T-helper 2 cell (primary cell): Measurements from ENCODE around the gene EPHA1.
"Not testable (repeated sequence)": the region's sequence is repeated elsewhere in the genome, so short reads cannot be mapped to it uniquely, and the experiment has no call there.

Experiments
- DNase-seq, 5 experiments: peaks; one replicate each; pipeline versions ENCODE4 v3.0.0 to v3.0.0-alpha.2; 2012 to 2022

EPHA1 gene

DNA sequence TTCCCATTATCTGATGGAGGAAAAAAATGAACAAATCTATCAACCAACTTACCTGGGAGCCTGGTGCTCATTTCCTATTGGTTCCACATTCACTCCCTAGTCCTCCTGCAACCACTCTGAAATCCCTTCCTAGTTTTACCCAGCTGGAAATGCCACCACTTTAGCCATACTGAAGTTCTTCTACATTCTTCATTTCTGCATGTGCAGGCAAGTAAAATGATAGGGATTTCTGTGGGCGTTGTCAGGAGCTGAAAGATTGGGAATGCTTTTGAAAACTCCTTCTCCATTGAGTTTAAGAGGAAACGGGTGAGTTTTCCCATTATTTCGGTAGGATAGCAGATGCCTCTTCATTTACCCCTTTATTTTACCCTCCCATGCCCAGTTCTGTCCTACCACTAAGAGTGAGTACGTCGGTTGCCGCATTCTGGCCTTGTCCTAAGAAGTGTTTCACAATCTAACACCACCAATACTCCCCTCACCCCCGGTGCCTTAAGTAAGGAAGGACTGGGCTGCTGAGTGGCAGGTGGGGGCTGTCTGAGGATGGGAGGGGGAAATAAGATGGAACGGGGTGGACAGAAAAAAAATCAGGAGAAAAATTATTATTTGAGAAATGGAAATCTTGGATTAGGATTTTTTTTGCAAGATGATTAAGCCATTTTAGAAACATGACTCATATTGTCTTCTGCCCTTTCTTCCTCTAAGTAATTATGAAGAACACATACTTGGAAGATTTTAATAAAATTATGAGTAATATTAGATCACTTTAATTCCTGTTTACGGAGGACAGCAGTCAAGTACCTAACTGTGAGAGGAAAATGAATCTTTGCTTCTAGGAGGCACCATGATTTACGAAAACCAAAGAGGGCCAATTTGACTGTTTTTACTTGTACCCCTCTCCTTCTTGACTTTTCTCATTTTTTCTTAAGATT is 21.4 kb upstream of the EPHA1 start:
- DNase-seq = no peak

DNA sequence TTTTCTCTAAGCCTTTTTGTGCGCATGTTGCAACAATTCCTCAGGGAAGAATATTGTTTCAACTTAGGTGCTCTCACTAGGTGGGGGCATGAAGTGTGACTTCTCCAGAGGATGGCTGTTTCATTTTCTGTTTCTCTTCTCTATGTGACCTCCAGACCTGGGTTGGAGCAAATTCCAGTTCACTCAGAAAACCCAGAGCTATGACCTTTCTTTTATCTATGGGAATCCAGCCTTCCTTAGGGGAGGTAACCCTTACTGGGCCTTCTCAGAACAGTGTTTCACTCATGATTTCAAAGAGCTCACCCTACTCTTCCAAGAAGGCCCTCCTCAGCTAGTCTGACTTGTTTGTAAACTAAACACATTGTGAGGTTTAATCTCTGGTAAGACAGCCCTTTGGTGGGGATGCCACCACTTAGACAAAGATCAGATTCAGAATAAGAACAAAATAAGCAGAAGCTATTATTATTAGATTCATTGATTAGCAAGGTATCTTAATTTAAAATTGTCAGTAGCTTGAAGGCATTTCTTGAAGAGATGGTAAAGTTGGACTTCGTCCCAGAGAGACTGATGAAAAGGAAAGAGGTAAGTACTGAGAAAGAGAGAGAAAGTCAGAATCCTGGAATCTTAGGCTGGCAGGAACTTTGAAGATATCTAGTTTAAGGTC is 18.0 kb upstream of the EPHA1 start:
- no peak for DNase-seq

DNA sequence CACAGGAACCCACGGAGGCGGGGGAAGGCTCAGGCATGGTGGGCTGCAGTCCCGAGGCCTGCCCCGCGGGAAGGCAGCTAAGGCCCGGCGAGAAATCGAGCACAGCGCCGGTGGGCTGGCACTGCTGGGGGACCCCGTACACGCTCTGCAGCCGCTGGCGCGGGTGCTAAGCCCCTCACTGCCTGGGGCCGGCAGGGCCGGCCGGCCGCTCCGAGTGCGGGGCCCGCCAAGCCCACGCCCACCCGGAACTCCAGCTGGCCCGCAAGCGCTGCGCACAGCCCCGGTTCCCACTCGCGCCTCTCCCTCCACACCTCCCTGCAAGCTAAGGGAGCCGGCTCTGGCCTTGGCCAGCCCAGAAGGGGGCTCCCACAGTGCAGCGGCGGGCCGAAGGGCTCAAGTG is 15.8 kb upstream of the EPHA1 start:
- not testable (repeated sequence) for DNase-seq

DNA sequence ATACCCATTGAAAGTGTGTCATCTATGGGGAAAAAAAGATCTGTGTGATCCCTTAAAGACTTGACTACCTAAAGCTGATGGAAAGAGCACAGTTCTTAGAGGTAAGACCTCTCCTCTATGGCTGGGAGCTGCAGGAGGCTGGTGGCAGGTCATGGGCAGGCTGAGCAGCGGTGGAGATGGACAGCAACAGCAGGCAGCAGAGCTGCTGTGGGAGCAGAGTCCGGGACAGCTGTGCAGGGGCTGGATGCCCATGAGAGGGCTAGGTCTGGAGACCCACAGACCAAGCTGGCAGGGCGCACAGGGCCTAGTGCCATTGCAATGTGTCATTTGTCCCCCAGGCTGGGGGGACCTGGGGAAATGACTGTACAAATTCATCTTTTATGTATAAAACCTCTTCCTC is 13.4 kb upstream of the EPHA1 start:
- DNase-seq = no peak

DNA sequence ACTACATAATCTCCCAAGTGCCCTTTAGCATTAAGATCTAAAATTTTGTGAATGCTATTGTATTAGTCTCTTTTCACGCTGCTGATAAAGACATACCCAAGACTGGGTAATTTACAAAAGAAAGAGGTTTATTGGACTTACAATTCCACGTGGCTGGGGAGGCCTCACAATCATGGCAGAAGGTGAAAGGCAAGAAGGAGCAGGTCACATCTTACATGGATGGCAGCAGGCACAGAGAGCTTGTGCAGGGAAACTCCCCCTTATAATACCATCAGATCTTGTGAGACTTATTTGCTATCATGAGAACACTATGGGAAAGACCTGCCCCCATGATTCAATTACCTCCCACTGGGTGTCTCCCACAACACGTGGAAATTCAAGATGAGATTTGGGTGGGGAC is 12.0 kb upstream of the EPHA1 start:
- DNase-seq = not testable (repeated sequence)

DNA sequence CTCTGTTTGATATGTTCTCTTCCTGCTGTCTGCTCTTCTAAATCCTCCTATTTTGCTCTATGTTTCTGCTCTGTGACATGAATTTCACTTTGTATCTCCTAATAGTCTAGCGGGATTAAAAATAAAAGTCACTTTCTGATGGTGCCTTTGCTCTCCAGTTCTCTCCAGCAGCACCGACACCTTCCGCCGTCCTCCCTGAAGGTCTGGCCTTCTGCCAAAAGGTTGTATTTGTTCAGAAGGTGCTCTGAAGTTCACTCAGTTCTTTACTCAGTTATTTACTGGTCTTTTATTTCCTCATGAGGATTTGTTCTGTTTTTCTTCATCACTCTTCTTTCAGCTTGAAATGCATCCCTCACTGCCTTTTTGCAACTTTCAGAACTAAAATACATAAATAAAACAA is 11.2 kb upstream of the EPHA1 start:
- DNase-seq = no peak

DNA sequence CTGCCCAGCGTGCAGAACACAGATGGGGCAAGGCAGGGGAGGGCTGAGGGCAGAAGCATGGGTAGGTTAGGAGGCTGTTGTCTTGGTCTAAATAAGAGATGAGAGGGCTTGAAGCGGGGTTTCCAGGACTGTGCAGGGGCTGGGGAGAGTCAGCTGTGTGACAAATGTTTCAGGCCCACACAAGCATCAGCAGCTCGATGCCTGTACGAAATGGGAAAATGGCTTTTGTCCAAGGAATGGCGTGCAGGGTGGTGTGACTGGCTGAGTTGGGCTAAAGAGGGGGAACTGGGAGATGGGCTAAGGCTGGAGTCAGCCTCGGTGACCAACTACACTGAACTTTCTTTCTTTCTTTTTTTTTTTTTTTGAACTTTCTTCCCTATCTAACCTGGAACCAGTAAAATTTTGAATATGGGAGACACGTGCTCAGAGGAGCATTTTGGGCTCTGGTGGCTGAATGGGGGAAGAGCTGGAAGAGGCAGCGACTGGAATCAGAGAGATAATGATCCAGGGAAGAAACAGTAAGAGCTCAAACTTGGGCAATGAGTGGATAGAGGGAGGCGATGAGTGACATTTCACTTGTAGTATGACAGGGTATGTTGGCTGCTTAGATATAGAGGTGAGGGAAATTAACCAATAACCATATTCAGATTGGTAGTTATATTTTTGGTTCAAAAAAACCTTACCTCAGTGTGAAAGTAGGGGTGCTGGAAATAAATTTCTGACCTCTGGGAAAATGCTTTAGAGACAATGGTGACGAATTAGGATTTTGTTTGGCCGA is 10.2 kb upstream of the EPHA1 start:
- no peak for DNase-seq

DNA sequence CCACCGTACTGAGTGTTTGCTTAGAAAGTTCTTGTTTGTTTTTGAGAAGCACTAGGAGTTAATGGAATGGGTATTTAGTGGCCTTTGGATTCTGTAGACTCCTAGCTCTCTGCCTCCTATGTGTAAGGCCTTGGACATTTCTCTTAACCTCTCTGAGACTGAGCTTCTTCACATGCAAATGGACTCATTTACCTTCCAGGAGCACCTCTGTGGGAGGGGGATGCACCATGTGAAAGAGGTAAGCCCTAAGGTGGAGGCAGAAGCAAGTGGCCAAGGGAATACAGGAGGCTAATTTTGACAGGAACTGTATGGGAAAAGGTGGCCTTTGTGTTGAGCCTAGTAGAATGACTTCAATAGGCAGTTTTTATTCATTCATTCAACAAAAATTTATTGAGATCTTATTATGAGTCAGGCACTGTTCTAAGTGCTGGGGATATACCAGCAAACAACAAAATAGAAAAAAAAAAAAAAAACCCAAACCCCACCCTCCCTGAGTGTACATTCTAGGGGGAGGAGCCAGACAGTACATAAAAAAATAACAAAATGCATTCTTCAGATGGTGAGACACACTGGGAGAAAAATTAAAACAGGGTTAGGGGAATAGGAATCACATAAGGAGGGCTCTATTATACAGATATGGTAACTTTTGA is 9.2 kb upstream of the EPHA1 start:
- DNase-seq = no peak

DNA sequence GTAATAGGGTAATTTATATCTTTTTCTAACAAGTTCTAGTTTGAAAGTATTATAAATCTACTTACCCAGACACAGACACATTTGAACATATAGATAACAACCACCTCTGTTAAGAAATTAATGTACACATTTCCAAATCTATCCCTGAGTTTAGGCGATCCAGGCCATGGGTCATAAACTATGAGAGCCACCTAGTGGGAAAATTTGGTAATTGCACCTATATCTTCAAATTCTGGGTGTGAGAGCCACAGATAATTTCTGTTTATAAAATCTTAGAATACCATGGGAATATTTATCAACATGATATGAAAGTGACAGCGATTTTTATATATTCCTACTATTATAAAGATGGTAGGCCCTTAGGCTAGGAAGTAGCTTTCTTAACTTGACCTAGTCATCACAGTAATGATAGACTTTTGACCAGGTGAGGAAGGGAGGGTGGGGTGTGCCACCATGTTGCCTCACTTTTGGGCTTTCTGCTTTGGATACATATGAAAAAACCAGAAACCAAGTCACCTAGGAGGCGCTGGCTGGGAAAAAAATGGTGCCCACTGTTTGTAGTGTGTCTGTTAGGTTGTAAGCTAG is 8.0 kb upstream of the EPHA1 start:
- peak in 2 of 5 experiments; percentile 40 to 55 for DNase-seq

DNA sequence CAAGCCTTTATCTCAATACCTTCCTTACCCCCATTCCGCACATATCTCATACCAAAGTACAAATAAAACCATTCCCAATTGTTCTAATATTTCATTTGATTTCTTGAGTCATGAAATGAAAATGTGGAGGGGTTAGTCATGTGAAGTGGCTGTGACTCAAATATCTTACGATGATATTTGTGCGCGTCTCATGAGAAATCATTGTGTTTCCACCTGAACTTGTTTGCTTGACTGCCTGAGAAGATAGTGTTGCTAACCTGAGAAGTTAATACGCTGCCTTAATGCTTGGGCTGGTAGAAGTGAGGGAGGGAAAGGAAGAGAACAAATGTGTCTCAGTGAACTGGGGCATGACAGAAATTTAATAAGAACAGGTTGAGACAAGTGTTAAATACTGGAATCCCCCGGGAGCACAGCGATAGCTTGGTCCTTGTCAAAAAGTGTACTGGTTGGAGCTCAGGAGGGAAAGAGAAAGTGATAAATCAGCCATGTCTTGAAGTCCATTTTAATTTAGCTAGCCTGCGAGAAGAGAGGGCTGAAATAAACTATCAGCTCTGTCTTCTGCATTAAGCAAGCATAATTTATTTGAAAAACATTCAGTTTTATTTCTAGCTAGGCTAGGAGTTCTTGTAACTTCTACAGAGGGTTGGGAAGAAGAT is 7.2 kb upstream of the EPHA1 start:
- no peak for DNase-seq

DNA sequence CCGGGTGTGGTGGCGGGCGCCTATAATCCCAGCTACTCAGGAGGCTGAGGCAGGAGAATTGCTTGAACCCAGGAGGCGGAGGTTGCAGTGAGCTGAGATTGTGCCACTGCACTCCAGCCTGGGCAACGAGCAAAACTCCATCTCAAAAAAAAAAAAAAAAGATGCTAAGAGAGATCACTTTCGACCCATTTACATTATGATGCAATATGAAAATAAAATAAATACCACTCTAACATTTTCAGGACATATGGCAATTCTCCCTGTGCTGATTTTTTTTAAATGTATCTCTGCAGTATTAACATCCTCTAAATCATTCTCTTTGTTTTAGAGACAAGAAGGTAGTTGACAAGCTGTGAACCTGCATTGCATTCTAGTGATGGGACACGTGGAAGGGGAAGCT is 6.6 kb upstream of the EPHA1 start:
- not testable (repeated sequence) for DNase-seq

DNA sequence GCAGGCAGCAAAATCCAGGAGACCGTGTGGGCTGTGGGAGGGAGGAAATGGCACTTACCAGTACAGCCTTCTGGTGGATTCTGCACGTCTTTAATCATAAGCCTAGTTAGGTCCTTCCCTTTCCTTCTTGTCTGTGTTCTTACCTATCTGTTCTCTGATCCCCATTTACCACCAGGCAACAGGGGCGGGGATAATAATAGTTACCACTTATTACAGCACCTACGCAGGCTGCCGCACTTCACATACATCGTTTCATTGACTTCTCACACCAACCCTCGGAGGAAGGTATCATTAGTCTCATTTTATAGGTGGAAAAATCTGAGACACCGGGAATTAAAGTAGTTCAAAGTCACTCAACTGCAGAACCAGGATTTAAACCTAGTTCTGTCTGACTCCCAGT is 4.5 kb upstream of the EPHA1 start:
- no peak for DNase-seq

DNA sequence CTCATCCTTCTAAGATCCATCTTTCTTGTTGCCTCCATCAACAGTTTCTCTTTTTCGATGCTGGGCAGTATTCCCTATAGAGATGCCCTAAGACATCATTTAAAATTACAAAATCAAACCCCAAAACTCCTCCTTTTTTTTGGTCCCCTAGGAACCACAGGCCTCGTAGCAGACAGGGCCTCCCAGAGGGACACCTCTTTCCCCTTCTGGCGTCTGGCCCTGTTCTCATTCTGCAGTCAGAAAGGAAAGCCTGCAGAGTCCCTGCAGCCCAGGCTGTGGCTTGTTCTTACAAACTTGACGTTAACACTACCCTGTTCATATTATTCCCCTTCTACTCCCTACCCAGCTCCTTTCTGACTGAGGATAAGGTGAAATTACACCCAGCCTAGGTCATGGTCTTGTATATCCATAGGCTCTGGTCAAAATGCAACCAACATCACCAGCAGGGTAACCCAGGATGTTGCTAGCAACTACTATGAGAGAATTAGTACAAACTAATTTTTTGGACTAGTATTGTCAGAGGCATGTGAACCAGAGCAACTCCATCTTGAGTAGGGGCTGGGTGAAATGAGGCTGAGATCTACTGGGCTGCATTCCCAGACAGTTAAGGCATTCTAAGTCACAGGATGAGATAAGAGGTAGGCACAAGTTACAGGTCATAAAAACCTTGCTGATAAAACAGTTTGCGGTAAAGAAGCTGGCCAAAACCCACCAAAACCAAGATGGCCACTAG is 3.5 kb upstream of the EPHA1 start:
- no peak for DNase-seq

DNA sequence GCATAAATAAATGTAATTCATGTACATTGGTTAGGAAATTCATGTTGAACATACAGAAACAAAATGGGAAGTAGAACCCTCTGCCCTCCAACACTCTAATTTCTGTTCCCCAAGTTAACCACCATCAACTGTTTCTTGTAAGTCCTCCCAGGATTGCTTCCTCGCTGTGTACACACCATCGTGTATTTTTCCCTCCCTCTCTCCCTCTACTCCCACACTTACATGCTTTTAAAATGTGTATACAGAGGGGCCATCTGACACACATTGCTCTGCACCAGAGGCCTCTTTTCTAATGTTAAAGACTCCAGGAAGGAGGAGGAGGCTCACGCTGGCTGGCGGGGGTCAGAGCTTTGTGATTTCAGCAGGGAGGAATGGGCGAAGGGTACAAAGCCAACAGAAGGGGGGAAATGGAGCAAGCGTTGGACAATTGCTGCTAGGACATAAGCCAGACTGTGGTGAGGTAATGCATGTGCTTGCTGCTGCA is 1.9 kb upstream of the EPHA1 start:
- no peak for DNase-seq

DNA sequence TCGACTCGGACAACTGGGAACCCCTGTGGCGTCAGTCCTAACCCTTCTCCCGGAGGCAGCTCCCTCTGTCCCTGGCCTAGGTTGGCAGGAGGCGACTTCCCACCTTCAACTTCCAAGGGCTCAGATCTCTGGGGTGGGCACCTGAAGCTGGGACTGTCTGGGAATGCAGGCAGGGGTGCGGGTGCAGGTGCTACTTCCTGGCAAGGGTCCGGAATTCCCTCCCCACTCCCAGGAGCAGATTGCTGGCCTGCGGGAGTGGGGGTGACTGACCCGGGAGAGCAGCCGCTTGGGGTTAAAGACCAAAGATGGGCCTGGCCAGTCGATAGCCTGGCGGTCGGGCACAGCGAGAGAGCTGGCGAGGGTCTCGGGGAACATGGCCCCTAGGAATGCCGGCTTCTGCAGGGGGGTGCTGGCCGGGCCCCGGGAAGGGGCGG is 387 bp downstream of the EPHA1 start:
- DNase-seq = no peak

DNA sequence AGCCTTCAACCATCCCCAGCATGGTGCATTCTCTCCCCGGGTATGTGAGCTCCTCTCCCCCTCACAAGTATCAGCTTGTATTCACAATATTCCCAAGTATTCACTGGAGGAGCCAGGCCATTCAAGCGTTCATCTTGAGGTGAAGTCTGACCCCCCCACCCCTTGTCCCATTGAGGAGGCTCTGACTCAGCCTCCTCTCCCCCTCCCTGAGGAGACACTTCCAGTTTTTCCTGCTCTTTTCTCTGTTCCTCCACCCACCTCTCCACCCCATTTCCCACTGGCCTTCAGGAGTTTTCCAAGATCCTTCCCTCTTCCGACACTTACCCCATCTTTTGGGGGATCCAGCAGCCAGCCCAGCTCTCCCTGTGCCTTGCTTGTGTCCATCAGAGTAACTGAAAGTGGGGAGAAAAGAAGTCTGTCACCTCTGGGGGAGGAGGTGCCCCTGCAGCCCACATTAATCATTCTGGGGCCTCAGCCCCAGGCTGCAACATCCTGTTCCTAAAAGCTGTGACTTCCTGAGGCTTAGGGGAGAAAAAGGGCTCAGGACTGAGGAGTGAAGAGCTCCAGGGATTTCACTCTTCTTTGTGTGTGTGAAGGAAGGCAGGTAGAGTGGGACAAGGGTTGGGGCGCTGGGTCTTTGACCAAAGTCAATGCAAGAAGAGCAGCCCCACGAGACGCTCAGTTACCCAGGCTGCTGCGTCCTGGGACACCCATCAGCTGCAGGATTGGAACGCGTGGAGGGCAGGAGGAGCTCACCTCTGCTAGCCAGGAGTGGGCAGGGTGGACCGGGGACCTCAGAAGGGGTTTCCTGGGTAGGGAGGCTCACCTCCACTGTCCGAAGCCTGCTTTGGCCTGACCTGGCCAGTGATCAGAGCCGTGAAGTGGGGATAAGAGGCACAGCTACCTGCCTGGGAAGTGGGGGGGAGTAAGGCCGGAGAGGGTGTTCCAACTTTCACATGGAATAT is 1.1 kb downstream of the EPHA1 start:
- peak in 3 of 5 experiments; percentile 35 to 83 (median 36) for DNase-seq

DNA sequence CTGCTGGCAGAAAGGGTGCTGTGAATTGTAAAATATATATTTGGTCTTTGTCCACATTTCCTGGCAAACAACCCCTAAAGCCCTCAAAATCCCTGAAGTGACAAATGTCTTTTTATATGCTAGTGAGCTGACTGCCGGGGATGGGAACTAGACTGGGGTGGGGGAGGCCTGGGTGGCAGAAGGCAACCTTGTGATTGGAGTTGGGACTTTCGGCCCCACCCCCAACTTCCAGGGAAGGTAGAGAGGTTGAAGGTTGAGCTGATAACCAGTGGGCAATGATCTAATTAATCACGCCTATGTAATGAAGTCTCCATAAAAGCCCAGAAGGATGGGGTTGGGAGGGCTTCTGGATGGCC is 2.7 kb downstream of the EPHA1 start:
- no peak for DNase-seq

DNA sequence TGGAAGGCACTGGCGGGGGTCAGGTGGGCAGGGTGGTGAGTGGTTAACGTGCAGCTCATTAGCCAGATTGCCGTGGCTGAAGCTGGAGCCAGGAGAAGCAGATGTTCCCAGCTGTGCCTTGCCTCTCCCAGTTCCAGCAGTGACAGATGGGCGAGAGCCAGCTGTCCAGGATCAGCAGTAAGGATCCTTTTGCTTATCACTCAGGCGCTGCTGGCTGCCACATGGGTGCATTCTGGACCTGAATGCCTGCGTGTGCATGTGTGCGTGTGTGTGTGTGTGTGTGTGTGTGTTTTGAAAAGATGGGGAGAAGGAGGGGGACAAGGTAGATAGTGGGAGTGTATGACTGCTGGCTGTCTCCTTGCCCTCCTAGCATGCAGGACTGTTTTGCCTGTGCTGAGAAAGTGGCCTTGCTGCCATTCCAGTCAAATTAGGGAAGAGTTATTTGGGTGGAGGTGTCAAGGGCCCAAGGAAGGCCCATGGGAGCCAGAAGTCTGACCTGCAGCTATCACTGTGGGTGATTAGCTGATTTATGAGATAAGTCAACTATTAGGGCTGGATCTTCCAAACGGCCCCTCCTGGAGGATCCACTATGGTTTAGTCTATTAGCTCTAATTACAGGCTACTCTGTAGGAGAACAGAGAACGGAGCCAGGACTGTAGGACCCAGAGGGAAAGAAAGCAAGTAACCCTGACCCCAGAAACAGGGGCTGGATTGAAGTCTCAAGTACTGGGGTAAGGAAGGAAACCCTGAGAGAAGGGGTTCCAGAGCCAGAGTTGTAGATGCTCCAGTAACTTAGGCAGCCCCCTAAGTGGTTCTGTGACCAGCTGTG is 3.3 kb downstream of the EPHA1 start:
- no peak for DNase-seq

DNA sequence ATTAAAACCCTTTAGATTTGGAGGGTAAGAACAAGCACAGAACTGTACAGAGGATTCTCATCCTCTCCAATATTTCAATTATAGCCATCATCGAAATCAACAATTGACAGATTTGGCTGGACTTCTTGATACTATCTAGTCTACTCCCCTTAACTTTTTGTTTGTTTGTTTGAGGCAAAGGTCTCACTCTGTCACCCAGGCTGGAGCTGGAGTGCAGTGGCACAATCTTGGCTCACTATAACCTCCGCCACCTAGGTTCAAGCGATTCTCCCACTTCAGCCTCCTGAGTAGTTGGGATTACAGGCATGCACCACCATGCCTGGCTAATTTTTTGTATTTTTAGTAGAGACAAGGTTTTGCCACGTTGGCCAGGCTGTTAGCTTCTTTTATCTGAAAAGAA is 6.4 kb downstream of the EPHA1 start:
- DNase-seq = not testable (repeated sequence)
